GM13977 (cell line): ENCODE data around the gene PDE10A.

Experiments used
- DNase-seq: peaks from one replicate; pipeline ENCODE4 v3.0.0; 2012; ENCODE audit warnings: low spot score
- in situ Hi-C: fragments of 300-500 bp; cut with MboI; formaldehyde crosslinking; loops from one replicate; pipeline ENCODE4 v1.12.0; 2022; ENCODE audit warnings: low sequenced_read_pairs, low pct_unique_long_range_greater_than_20kb, mixed read lengths, inconsistent platforms; ENCODE audit not compliant: unreplicated experiment
- TF ChIP-seq, protein P1 (sequence below): IDR thresholded peaks from 2 replicates; pipeline ENCODE4 v1.5.1; 2012; ENCODE audit warnings: mild to moderate bottlenecking, control low read depth; ENCODE audit not compliant: insufficient read depth; ENCODE audit errors: extremely low read depth, missing control alignments

PDE10A gene

GRCh38 chr6:165692106-165692653 lies 29.1 kb upstream of the PDE10A start:
- no peak for DNase-seq
- TF ChIP-seq, protein P1, sequence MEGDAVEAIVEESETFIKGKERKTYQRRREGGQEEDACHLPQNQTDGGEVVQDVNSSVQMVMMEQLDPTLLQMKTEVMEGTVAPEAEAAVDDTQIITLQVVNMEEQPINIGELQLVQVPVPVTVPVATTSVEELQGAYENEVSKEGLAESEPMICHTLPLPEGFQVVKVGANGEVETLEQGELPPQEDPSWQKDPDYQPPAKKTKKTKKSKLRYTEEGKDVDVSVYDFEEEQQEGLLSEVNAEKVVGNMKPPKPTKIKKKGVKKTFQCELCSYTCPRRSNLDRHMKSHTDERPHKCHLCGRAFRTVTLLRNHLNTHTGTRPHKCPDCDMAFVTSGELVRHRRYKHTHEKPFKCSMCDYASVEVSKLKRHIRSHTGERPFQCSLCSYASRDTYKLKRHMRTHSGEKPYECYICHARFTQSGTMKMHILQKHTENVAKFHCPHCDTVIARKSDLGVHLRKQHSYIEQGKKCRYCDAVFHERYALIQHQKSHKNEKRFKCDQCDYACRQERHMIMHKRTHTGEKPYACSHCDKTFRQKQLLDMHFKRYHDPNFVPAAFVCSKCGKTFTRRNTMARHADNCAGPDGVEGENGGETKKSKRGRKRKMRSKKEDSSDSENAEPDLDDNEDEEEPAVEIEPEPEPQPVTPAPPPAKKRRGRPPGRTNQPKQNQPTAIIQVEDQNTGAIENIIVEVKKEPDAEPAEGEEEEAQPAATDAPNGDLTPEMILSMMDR = no peak
- in situ Hi-C loops = no loop called here

- DNase-seq = no peak
- TF ChIP-seq, protein P1 = no peak
- in situ Hi-C loops = no loop called here
These were observed 26.7 kb upstream of the PDE10A start for GRCh38 chr6:165689699-165690098.

GRCh38 chr6:165686596-165687365 lies 23.7 kb upstream of the PDE10A start:
- DNase-seq = no peak
- TF ChIP-seq, protein P1 = no peak
- in situ Hi-C loops = no loop called here

DNA sequence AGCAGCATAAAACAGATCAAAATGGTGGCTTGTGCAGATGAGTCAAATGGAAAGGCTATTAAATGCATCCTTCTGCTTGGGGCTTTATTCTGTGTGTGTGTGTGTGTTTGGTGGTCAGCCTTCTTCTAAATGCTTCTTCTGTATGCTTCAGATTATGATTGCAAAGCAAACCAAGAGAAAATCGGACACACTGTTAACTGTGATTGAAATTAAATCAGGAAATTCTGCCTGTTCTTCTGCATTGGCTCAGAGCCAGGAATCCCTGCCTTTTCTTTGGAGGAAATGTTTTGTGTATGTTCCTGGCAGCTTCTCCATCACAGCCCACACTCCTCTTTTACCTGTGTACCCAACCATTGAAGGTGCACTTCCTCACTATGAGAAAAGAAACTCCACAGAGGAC lies 22.3 kb upstream of the PDE10A start:
- TF ChIP-seq, protein P1 = no peak
- in situ Hi-C loops = no loop called here
- no peak for DNase-seq

- in situ Hi-C loops = no loop called here
- no peak for DNase-seq
- TF ChIP-seq, protein P1 = no peak
These were observed 21.3 kb upstream of the PDE10A start for GRCh38 chr6:165684333-165684732.

DNA sequence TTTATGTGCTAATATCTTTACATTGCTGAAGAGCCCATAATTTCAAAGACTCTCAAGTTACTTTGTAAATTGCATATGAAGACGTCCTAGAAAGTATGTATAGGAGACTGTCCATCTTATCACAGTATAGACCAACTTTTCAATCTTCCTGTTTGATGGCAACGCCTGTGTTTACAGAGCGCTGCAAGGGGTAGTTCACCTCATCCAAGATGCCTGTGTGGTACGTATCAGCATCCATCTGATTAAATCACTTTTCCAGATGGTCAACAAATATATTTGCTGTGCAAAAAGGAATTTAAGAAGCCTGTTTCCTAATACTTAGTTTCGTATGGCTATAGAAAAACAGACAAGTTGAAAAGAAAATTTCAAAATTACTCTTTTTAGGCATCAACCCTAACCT lies 17.9 kb upstream of the PDE10A start:
- TF ChIP-seq, protein P1 = no peak
- in situ Hi-C loops = no loop called here
- DNase-seq = no peak

DNA sequence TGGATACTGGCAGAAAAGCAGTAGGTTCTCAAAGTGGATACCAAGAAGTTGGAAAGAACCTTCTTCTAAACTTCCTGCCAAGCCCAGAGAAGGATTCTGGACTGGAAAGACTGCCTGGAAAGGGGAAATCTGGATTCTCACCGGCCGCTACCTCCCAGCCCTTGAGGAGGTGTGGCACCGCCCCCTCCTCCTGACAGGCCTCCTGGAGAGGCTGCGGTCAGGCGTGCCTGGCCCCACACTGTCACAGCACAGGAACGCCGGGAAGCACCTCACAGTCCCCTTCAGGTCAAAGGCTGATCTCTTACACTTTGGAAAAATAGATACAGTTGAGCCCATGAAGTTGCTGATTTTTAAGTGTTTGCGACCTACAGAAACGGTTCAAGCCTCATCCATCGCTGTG lies 16.3 kb upstream of the PDE10A start:
- in situ Hi-C loops = no loop called here
- TF ChIP-seq, protein P1 = no peak

More for the DNA sequence above, 16.3 kb upstream of the PDE10A start:
- DNase-seq = no peak
